ENCODE results near the gene LRRC59.
"Not testable (repeated sequence)": the region's sequence is repeated elsewhere in the genome, so short reads cannot be mapped to it uniquely, and the experiment has no call there.

The LRRC59 gene

DNA sequence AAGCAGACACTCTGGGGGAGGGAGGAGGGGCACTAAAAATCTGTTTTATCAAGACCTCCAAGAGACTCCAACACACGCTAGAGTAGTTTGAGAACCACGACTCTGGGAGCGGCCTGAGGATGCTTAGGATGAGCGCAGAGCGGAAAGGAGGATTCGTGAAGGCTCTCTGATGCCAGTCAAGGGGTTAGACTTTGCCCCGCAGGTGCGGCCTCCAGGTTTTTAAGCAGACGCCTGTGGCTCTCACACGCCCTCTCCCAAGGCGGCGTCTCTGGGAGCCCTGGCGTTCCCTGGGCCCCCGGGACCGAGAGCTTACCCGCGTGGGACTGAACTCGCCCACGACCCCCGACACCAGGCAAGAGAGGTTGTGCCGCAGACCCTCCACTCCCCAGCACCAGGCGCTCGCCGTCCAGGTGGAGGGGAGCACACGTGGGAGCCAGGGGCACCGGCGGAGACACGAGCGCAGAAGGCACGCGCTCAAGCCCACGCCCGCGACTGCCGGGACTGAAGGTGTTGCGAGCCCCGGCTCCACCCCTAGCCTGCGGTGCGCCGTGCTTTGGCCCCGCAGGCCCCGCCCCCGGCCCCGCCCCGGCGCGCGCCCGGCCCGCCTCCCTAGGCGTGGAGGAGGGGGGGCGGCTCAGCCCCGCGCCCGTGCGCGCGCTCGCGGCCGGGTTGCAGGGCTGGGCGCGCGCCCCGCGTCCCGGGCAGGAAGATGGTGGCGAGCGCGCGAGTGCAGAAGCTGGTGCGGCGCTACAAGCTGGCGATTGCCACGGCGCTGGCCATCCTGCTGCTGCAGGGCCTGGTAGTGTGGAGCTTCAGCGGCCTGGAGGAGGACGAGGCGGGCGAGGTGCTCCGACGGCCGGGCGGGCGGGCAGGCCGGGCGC is 51.7 kb downstream of the LRRC59 start, which contains the start of gene XYLT2:
XYLT2 (plus strand) TSS at position 695 of the 881 bp plus-strand sequence; CDS start at position 710, 15 bp downstream.
- peak; percentile 86 for DNase-seq

DNA sequence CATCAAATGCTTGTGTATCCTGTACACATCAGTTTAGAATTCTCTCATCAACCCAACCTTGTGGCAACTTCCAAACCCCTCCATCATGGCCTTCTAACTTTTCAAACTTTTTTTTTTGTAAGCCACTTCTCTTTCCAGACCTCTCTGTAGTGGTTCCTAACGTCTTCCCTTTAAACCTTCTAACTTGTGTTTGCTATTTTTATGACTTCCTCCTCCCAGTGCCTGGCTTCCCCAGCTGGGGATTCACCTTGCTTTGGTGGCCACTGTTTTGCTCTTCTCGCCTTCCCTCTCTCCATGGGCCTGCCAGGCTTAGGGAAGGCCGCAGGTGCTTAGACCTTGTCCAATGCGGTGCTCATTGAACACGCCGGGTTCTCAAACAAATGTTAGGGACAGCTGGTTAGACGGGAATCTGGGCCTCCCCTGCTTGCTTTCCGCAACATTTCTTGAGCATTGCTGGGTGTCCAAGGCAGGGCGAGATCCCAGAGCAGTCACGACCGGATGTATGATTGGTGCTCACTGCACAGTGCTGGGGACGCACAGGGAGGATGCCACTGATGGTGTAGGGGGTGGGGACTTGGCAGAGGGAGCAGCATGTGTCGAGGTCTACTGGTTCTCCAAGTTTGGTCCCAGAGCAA is 52.5 kb downstream of the LRRC59 start:
- DNase-seq = no peak

DNA sequence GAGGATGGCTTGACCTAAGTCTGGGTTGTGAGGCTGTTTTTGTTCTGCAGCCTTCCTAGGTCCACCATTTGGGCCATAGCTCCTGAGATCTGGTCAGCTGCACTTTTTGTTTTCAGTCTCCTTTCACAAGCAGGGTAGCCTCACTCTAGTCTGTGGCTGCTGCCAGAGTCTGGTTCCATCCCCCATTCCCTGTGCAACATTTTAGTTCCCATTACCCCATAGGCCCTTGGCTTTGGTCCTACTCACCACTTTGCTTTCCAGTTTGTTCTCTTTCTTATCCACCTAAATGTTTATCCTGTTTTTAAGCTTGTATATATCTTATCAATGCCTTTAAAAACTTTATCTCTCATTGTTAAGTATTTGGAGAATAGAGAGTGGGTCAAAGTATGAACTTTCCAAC is 57.9 kb downstream of the LRRC59 start:
- DNase-seq = no peak

DNA sequence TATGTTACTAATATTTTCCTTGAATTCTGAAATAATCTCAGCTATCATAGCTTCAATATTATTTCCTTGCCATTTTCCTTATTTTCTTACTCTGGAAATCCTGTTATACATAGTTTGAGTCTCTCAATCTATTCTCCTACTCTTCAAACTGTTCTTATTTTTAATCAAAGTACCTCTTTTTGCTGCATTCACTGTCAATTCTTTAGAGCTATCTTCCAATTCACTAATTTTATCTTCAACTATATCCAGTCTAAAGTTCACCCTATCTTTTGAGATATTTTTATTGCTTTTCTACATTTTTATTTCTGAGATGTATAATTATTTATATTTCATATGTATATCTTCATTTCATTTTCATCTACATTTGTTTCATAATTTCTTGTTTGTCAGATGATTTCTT is 58.7 kb downstream of the LRRC59 start:
- DNase-seq = no peak

DNA sequence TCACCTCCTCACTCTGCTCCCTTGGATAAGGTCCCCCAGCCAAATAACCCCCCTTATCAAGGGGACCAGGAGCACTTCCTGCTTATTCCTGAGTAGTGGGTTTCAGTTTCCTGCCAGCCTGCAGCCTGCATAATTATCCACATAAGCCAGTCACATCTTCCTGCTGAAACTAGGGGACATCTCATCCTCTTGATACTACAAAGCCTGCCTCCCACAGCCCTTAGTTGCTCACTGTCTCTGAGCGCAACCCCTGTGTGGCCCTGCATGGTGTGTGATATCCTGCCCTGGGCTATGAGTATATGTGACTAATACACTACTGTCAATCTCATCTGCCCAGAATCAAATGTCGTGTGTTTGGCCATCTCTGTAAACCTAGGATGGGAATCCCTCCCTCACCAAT is 59.4 kb downstream of the LRRC59 start:
- no peak for DNase-seq

DNA sequence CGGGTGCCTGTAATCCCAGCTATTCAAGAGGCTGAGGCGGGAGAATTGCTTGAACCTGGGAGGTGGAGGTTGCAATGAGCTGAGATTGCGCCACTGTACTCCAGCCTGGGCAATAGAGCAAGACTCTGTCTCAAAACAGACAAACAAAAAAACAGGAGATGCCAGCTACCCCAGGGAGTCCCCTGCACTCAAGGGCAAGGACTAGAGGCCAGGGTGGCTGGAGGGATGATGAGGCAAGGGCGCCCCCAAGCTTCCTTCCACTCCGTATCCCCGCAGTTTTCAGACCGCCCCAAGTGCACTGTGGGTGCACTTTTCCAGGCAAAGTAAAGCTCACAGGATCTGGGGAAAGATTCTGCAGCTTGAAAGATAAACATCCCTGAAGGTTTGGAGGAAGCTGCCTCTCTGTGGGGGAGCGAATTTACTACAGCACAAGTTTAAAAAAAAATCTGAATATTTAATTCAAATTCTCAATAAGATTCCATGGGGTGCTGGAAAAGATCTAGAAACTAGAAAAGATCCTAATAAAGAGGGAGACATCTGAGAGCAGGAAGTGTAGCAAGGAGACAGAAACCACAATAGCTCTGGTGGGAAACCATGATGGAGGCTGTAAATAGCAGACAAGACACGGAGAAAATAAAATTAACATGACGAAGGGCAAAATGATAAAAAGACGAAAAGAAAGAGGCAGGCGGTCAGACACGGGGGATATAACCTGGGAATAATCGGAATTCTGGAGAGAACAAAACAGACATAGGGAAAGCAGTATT is 63.8 kb downstream of the LRRC59 start:
- not testable (repeated sequence) for DNase-seq

DNA sequence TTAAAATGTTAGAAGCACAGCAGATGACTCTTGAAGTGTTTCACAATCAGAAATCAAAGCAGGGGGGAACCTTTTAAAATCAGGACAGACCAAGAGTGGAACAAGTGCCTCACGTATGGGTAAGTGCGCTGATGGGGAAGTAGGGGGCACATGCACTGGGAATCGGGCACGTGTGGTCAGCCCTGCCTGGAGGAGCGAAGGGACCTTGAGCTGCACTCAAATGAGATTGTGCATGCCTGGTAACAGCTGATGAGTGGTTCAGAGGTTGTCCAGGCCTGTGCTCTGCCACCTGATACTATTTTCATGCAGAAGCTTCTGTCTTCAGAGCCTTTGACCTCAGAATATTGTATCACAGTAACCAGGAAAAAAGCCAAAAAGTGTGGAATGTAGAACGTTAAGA is 65.1 kb downstream of the LRRC59 start:
- DNase-seq = no peak
